ENCODE results near the gene PAX6.
A peak's percentile ranks its signal among the peaks of the same experiment; 100 is the strongest.

GRCh38 chr11:31803813-31804311 lies 7.3 kb downstream of the PAX6 start:
- TF ChIP-seq, protein P1, sequence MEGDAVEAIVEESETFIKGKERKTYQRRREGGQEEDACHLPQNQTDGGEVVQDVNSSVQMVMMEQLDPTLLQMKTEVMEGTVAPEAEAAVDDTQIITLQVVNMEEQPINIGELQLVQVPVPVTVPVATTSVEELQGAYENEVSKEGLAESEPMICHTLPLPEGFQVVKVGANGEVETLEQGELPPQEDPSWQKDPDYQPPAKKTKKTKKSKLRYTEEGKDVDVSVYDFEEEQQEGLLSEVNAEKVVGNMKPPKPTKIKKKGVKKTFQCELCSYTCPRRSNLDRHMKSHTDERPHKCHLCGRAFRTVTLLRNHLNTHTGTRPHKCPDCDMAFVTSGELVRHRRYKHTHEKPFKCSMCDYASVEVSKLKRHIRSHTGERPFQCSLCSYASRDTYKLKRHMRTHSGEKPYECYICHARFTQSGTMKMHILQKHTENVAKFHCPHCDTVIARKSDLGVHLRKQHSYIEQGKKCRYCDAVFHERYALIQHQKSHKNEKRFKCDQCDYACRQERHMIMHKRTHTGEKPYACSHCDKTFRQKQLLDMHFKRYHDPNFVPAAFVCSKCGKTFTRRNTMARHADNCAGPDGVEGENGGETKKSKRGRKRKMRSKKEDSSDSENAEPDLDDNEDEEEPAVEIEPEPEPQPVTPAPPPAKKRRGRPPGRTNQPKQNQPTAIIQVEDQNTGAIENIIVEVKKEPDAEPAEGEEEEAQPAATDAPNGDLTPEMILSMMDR (IDR thresholded peaks at IDR 0.05; ENCODE audit: insufficient read depth, low read length) = no peak
- no peak for TF ChIP-seq REST (IDR thresholded peaks at IDR 0.05; ENCODE audit: insufficient replicate concordance, low read depth)
- TF ChIP-seq POLR2AphosphoS5 (IDR thresholded peaks at IDR 0.05; ENCODE audit: low read depth) = no peak
- no peak for TF ChIP-seq GABPA (IDR thresholded peaks at IDR 0.05; ENCODE audit: low read depth)
- TF ChIP-seq SPI1 (IDR thresholded peaks at IDR 0.05; ENCODE audit: borderline replicate concordance, low read depth) = 0 out of 2 replicates have a peak, but pooled peaks have one; percentile 4

Measured in HL-60 (cell line).